Progenitor cell of endocrine pancreas (in vitro differentiated cells): ENCODE measurements around the gene EMCN. TPM values are rescaled to one million over a fixed set of nuclear protein-coding genes. Genes with fewer than 3 reads are reported as not detected.

Source experiments
- DNase-seq: peaks from one replicate; pipeline ENCODE4 v3.0.0; 2021; ENCODE audit warnings: low spot score; ENCODE audit not compliant: unreplicated experiment
- H3K27ac Mint-ChIP-seq: 2 replicates; pipeline ENCODE4 v1.8.0; 2021; ENCODE audit warnings: mild to moderate bottlenecking, moderate library complexity, mixed read lengths
- H3K27me3 Mint-ChIP-seq: 2 replicates; pipeline ENCODE4 v1.8.0; 2021; ENCODE audit warnings: mixed read lengths
- H3K36me3 Mint-ChIP-seq: 2 replicates; pipeline ENCODE4 v1.8.0; 2022; ENCODE audit warnings: mixed read lengths; ENCODE audit not compliant: insufficient read depth
- H3K4me1 Mint-ChIP-seq: 2 replicates; pipeline ENCODE4 v1.8.0; 2021; ENCODE audit warnings: low read depth, mixed read lengths
- H3K4me3 Mint-ChIP-seq: 2 replicates; pipeline ENCODE4 v1.8.0; 2021; ENCODE audit warnings: low read depth, mild to moderate bottlenecking, moderate library complexity, mixed read lengths
- H3K9me3 Mint-ChIP-seq: 2 replicates; pipeline ENCODE4 v1.8.0; 2021; ENCODE audit warnings: low read depth, mixed read lengths
- total RNA-seq: library from RNA; stranded (reverse); gene quantifications from 2 replicates; pipeline ENCODE4 v1.2.1, GENCODE V29; 2021
- TF ChIP-seq, protein P1 (sequence below): fragments of 200-600 bp; sonication (generic); IDR thresholded peaks from one replicate; pipeline ENCODE4 v1.5.0; 2021; ENCODE audit warnings: antibody characterized with exemption, mild to moderate bottlenecking; ENCODE audit not compliant: unreplicated experiment

EMCN gene
- total RNA-seq, 1 donor from 2014 or later: not detected

DNA sequence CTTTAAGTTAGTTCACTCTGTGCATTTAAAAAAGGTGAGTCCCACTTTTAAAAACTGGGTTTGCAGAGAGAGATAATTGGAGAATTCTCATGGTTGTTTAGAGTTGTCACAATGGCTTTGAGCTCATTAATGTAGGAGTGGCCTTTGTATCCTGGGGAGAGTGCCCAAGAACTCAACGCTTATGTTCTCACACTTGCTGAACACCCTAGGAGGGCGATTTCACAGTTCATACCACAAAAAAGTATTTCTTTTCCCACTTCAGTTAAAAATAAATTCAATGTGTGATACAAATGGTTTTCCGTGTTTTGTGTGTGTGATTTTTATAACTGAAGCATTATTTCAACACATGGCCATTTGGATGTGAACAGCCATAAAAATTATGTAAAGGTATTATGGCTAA lies 8.4 kb downstream of the EMCN start:
- H3K4me1 Mint-ChIP-seq: peaks cover 3% of the 10 kb centered on the region
- no peaks in the 10 kb centered on the region for H3K27me3 Mint-ChIP-seq
- no peak overlapping the region for H3K27ac Mint-ChIP-seq
- no peaks in the 10 kb centered on the region for H3K36me3 Mint-ChIP-seq
- H3K4me3 Mint-ChIP-seq: no peak overlapping the region
- TF ChIP-seq, protein P1, sequence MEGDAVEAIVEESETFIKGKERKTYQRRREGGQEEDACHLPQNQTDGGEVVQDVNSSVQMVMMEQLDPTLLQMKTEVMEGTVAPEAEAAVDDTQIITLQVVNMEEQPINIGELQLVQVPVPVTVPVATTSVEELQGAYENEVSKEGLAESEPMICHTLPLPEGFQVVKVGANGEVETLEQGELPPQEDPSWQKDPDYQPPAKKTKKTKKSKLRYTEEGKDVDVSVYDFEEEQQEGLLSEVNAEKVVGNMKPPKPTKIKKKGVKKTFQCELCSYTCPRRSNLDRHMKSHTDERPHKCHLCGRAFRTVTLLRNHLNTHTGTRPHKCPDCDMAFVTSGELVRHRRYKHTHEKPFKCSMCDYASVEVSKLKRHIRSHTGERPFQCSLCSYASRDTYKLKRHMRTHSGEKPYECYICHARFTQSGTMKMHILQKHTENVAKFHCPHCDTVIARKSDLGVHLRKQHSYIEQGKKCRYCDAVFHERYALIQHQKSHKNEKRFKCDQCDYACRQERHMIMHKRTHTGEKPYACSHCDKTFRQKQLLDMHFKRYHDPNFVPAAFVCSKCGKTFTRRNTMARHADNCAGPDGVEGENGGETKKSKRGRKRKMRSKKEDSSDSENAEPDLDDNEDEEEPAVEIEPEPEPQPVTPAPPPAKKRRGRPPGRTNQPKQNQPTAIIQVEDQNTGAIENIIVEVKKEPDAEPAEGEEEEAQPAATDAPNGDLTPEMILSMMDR: no peak
- peaks cover 4% of the 10 kb centered on the region for H3K9me3 Mint-ChIP-seq
- DNase-seq: no peak

DNA sequence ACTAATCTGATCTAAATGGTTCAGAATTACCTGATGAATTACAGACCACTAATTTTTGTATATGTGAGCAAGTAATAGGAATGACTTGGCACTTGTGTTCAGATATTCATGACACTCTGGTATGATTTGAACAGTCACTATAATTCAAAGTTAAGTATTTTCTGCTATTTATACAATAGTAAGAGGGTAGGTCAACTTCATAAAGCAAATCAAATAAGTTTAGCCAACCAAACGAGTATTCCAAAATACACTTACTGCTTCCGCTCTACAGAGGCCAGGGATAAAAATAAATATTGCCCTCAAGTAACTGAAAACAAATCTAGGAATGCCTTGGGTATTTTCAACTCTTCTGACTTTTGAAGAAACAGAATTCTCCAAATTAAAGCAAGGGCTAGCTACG lies 9.1 kb downstream of the EMCN start:
- peaks cover 3% of the 10 kb centered on the region for H3K4me1 Mint-ChIP-seq

DNA sequence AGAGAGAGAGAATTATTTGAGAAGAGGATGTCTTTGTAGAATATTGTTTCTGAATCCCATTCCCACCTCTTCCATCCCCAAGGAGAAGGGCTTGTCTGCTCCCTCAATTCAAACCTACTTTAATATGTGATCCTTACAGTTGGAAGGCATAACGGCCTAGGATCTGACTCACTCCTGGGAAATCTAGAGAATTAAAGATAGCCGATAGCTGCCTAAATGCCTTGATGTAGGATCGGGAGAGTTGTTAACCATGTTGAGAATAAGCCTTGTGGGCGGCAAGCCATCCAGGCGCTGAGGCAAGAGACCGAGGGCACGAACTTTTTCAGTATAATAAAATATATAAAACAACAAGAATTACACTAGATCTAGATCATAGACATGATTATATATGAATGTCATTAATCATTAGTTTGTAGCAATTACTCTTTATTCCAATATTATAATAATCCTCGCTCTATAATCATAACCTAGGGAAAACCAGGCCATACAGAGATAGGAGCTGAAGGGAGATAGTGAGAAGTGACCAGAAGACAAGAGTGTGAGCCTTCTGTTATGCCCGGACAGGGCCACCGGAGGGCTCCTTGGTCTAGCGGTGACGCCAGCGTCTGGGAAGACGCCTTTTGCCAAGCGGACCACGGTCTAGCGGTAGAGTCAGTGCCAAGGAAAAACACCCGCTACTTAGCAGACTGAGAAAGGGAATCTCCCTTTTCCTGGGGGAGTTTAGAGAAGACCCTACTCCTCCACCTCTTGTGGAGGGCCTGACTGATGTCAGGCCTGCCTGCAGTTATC lies 13.5 kb downstream of the EMCN start:
- Mint-ChIP-seq H3K27me3 (no peaks in the 10 kb centered on the region), H3K36me3 (no peaks in the 10 kb centered on the region), H3K27ac (no peak overlapping the region), H3K4me3 (no peak overlapping the region), H3K4me1 (no peaks in the 10 kb centered on the region), H3K9me3 (peaks cover 4% of the 10 kb centered on the region)
- DNase-seq: no peak
- TF ChIP-seq, protein P1: no peak

More for the DNA sequence above, 9.1 kb downstream of the EMCN start:
- DNase-seq: no peak
- H3K27ac Mint-ChIP-seq: no peak overlapping the region
- no peaks in the 10 kb centered on the region for H3K36me3 Mint-ChIP-seq
- peaks cover 4% of the 10 kb centered on the region for H3K9me3 Mint-ChIP-seq
- H3K27me3 Mint-ChIP-seq: no peaks in the 10 kb centered on the region
- no peak overlapping the region for H3K4me3 Mint-ChIP-seq
- TF ChIP-seq, protein P1: no peak

DNA sequence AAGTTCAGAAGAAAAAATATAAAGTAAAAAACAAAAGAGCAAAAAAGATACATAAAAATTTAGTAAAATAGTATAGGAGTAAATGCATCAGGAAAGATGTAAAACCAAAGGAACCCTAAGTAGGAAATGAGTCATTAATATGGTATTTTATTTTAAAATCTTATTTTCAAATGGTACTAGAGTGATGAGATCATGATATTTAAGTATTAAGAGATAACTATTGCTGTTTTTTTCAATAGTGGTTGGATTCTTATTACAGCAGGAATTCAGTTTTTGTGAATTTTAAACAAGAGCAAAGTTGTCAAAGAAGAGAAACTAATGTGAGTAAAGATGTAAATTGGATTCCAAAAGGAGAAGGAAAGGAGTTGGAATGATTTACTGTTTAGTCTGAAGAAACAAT lies 20.0 kb downstream of the EMCN start:
- TF ChIP-seq, protein P1: no peak
- Mint-ChIP-seq H3K4me1 (no peaks in the 10 kb centered on the region), H3K9me3 (no peaks in the 10 kb centered on the region), H3K4me3 (no peak overlapping the region), H3K27ac (no peak overlapping the region), H3K36me3 (no peaks in the 10 kb centered on the region), H3K27me3 (no peaks in the 10 kb centered on the region)
- no peak for DNase-seq

DNA sequence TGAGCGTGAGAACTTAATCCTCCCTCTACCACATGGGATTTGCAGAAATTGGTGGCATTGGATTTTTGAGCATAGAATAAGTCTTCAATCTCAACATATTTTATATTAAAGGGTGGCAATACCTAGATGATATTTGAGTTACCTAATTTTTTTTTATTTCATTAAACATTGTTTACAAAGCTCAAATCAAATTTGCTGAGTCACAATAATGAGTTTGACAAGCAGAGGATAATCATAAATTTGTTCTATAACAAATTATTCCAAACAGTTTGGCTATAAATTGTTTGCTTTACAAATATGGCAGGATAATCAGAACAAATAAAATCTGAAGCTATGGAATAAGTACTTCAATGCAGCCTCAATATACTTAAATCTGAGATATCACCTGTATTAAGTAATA lies 22.7 kb downstream of the EMCN start:
- no peak for DNase-seq
- Mint-ChIP-seq H3K27me3 (no peaks in the 10 kb centered on the region), H3K4me3 (no peak overlapping the region), H3K27ac (no peak overlapping the region), H3K36me3 (no peaks in the 10 kb centered on the region), H3K4me1 (no peaks in the 10 kb centered on the region), H3K9me3 (peaks cover 9% of the 10 kb centered on the region)
- TF ChIP-seq, protein P1: no peak
